Ureter (tissue), 1 donor: ENCODE measurements around the gene PDK1. TPM values are rescaled to one million over a fixed set of nuclear protein-coding genes. Genes with fewer than 3 reads are reported as not detected.
A peak's percentile ranks its signal among the peaks of the same experiment; 100 is the strongest.
"Not testable (repeated sequence)": the region's sequence is repeated elsewhere in the genome, so short reads cannot be mapped to it uniquely, and the experiment has no call there.

ENCODE experiments used
- DNase-seq: peaks from one replicate; pipeline ENCODE4 v3.0.0-alpha.2; 2020; ENCODE audit warnings: low spot score
- total RNA-seq: library from RNA; stranded (reverse); gene quantifications from one replicate; pipeline ENCODE4 v1.2.4, GENCODE V29; 2023
- donor health status: DM: yes; HTN: yes; CAD: no.

The PDK1 gene
- total RNA-seq, 1 donor from 2014 or later, result 31.4 TPM

DNA sequence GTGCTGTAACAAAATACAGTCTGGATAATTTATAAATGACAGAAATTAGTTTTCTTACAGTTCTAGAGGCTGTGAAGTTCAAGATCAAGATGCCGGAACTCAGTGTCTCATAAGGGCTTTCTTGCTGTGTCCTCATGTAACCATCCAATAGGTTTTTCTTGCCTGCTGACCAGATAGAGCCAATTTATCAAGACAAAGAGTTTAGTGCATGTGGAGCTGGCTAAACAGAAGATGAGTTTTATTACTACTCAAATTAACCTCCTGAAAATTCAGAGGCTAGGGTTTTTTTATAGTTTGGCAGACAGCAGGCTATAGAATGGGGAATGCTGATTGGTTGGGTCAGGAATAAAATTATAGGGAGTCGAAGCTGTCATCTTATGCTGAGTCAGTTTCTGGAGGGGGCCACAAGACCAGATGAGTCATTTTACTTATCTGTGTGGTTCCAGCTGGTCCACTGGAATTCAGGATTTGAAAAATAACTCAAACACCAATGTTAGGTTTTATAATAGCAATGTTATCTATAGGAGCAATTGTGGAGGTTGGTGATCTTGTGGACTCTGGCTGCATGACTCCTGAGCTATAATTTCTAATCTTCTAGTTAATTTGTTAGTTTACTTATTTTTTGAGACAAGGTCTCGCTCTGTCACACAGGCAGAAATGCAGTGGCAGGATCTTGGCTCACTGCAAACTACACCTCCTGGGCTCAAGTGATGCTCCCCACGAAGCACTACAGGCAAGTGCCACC lies 3.2 kb upstream of the PDK1 start:
- DNase-seq, result no peak

DNA sequence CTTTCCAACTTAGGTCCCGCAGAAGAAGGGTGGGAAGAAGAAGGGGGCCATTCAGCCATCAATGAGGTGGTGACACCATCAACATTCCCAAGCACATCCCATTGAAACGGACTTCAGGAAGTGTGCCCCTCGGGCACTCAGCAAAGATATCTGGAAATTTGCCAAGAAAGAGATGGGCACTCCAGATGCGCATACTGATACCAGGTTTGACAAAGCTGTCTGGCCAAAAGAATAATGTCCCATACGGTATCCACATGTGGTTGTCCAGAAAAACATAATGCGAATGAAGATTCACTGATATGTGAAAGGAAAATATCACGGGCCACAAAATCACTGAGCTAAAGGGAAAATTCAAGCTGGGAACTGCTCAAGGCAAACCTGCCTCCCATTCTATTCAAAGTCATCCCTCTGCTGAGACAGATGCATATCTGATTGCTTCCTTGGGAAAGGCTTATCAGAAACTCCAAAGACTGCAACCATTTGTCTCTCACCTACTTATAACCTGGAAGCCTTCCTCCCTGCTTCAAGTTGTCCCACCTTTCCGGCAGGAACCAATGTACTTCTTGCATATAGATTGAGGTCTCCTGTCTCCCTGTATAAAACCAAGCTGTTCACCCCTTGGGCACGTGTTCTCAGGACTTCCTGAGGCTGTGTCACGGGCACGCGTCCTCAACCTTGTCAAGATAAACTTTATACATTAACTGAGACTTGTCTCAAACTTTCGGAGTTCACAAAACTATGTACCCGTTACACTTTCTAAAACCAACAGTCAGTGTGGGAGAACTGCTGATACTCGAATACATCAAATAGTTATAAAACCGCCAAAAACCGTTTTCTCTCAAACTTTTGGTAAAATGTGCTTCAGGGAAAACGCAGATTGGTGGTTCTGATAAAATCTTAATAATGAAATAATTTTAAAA lies 1.3 kb upstream of the PDK1 start:
- no peak for DNase-seq

DNA sequence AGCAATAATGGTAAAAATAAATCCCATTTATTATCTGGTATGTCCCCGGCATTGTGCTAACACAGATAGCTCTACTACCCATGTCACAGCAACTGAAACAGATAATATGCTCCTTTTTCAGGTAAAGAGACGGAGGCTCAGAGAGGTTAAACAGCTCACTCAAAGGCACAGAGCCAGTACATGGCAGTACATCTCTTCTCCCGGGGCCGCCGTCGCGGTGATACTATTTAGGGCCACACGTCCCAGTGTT lies 693 bp upstream of the PDK1 start:
- no peak for DNase-seq

DNA sequence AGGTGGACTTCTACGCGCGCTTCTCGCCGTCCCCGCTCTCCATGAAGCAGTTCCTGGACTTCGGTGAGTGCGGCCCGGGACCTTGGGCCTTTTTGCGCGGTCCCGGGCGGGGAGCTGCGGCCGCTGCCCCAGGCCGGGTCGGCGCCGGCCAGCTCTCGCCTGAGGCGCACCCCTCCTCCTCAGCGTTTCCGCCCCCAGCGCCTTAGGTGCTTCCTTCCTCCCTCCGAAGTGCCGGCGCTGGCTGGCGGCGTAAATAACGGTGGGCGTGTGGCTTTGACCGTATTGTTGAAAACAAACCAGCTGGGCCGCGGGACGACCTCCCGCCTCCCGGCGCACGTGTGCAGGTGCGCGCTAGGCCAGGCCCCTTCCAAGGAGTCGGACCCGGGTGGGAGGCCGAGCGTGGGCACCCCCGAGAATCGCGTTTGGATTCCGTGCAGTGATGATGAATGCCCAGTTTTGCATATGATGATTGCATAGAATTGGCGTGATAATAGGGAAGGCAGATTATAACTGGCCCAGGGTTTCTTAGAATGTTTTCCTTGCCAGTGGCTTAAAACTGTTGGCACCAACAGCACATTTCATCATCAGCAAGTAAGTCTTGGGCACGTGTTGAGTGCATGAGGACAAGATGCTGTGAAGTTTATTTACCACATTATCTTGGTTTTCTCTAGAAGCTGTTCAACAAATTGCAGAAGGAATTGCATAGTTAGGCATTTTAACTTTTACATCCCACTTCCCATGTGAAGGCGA lies 569 bp downstream of the PDK1 start:
- DNase-seq, result peak; percentile 59

DNA sequence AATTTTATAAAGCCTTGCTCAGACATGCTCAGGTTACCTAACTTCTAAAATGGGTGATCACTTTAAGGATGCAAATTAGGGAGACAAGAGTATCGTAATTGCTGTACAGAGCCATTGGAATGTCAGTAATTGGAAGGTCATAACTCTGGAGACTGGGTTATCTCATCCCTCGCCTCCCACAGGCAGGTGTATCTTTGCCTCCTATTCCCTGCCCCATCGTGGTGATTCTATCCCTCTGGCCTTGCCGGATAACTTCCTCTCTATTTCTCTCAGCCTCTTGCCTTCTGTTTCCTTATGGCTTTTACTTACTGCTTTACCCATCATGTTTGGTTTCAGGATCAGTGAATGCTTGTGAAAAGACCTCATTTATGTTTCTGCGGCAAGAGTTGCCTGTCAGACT lies 2.5 kb downstream of the PDK1 start:
- DNase-seq, result no peak

DNA sequence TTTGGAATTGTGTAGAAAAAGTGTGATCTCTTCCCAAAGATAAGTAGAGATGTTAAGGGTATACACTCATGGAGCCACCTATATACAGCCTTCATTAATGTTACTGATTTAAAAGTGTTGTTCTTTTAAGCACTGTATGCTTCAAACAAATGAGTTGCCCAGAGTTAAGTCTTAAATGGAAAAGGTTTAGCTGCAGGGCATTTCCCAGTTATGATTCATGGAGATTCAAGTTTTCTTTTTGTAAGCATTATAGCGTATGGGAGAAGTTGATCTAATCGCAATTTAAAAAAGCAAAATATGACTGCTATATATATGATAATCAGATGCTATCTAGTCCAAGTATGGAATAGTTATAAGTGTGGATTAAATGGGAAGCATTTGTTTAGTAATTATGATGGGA lies 4.8 kb downstream of the PDK1 start:
- no peak for DNase-seq

DNA sequence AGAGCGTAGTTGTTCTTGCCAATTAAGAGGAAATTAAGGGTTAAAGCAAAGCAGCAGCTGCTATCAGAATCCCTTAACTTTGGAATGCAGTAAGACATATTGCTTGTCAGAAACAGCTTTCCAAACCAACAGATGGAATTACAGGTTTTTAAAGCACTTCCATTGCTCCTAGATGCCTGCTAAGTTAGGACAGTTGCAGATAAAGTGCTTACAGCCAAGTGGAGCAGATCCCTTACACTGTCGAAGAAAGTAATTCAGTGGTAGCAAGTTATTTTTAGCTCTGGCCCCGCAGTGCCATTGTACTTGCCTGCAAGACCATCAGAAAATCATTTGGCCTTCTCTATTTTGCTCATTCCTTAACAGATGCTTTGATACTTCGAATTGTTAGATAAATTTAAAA lies 5.4 kb downstream of the PDK1 start:
- no peak for DNase-seq

DNA sequence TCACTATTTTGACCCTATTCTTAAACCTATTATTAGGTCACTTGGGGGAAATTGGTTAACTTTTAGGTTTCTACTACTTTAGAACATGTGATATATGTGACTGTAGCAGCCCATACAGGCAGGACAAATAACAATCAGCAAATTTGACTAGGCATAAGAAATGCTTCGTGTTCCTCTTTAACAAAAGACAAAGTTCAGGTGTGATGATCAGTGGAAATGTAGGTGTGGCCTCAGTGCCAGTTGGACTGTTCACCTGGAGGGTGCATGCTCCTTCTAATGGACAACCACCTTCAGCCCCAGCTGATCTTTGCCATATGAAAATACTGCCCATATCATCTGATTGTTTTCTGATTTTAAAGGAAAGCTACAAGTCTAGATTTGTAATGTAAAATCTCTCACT lies 6.4 kb downstream of the PDK1 start:
- DNase-seq, result no peak

DNA sequence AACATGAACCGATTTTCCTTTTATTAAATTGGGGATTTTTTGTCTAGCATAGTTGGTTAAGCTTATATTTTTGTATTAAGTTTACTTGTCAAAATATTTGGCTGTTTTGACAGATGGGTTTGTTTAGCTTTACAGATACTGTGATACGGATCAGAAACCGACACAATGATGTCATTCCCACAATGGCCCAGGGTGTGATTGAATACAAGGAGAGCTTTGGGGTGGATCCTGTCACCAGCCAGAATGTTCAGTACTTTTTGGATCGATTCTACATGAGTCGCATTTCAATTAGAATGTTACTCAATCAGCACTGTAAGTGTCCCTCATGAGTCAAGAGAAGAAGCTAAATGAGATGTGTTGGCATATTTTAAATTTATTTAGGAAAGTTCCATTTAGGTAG lies 8.5 kb downstream of the PDK1 start:
- DNase-seq, result no peak

DNA sequence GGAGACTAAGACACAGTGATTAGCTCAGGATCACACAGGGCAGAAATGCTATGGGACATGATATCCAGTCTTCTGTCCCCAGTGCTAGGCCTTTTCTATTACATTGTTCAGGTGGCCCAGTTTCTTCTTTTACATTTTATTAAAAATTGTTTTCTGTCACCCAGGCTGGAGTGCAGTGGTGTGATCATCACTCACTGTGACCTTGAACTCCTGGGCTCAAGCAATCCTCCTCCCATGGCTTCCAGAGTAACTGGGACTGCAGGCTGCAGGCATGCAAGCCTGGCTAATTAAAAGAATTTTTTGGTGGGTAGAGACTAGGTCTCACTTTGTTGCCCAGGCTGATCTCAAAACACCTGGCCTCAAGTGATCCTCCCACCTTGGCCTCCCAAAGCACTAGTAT lies 15.4 kb downstream of the PDK1 start:
- DNase-seq, result no peak

DNA sequence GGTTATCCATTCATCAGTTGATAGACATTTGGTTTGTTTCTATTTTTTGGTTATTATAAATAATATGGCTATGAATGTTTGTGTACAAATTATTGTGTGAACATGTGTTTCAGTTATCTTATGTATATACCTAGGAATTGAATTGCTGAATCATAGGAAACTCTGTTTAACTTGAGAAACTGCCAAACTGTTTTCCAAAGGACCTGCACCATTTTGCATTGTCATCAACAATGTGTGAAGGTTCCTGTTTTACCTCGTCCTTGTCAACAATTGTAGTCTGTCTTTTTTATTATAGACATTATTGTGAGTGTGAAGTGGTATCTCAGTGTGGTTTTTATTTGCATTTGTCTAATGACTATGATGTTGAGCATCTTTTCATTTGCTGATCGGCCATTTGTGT lies 17.1 kb downstream of the PDK1 start:
- no peak for DNase-seq

DNA sequence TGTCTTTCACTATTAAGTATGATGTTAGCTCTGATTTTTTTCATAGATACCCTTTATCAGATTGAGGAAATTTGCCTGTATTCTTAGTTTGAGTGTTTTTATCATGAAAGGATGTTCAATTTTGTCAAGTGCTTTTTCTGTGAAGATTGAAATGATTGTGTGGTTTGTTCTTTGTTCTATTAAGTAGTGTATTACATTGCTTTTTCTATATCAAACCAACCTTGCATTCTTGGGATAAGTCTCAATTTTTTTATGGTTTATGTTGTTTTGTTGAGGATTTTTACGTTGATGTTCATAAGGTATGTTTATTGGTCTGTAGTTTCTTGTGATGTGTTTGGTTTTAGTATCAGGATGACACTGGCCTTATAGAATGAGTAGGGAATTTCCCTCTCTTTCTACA lies 19.1 kb downstream of the PDK1 start:
- no peak for DNase-seq

DNA sequence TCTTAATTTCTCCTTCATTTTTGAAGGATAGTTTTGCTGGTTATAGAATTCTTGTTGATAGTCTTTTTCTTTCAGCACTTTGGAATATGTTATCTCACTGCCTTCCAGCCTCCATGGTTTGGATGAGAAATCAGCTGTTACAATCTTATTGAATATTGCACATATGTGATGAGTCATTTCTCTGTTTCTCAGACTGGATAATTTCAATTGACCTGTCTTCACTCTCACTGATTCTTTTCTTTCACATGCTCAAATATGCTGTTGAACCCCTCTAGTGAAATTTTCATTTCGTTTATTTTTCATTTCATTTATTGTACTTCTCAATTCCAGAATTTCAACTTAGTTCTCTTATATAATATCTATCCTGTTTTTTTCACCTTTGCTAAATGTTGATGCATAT lies 22.2 kb downstream of the PDK1 start:
- no peak for DNase-seq

DNA sequence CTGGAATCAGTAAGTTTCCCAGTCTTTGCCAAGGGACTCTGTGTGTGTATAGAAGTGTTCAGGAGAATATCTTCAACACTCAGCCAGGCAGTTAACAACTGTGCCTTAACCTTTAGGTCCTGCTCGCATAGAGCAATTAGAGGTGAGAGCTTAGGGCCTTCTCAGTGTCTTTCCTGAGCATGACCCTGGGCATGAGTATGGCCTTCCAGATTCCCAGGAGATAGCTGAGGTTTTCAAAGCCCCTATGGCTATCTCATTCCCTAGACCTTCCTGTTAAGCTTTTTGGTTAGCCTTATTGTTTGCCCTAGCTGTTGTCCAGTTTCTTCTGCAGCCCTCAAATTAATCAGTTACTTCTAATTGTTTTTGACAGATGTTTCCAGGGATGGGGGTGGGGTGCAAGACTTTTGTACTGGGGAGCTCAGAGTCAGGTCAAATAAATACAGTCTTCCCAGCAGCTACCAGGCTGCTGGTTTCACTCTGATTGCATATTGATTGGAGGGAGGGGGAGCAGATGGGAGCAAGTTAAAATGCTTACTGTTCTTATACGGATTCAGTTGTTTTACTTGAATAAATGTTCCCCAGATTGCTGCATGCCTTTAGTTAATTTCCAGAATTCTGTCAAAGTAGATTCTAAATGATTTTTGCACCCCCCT lies 23.1 kb downstream of the PDK1 start:
- DNase-seq, result no peak

DNA sequence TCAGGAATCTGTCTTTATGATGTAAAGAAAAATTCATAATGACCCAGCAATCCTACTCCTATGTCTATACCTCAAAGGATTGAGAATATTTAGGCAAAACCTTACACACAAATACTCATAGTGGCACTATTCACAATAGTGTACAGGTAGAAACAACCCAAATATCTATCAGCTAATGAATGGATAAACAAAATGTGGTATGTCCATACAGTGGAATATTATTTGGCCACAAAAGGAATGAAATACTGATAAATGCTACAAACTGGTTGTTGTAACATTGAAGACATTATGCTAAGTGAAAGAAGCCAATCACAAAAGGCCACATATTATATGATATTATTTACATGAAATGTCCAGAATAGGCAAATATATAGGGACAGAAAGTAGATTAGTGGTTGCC lies 24.7 kb downstream of the PDK1 start:
- no peak for DNase-seq

DNA sequence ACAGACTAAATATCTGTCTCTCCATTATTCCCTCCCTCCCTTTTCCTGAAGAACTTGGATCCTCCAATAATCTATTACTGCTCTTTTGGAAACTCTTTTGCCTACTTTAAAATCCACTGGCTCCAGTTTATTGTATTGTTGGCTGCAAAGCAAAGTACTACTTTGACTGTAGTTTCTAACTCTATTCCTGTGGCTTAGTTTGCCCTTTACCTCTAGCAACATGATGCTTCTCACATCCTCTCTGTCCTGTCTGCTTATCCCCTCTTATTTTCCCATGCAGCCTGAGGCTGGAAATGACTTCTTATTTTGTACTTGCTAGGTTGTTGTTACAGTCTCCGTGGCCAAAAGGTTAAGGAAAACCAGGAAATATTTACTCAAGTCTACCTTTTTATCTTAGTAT lies 26.8 kb downstream of the PDK1 start:
- no peak for DNase-seq

DNA sequence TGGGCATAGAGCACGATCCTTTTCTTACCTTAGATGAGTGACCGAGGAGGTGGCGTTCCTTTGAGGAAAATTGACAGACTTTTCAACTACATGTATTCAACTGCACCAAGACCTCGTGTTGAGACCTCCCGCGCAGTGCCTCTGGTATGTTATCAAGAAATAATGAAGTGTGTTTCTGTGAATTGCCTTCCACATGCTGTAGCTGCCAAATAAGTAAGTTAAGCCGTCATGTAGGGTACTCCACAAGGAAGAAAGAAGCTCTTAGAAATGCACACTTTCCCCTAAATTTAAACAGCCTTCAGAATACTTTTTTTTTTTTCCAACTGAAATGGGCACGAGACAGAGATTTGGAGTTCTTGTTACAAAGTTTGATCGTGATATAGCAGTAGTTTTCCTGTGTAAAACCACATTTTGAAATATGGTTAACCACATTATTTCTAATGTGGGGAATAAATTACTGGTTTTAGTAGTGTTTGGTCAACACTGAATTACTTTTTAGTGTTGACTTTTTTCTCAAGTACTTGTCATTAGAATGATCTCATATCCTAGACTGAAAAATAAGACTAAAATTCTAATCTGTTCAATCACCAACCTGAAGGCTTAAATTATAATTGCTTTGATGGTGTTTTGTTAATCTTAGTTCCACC lies 30.5 kb downstream of the PDK1 start:
- no peak for DNase-seq

DNA sequence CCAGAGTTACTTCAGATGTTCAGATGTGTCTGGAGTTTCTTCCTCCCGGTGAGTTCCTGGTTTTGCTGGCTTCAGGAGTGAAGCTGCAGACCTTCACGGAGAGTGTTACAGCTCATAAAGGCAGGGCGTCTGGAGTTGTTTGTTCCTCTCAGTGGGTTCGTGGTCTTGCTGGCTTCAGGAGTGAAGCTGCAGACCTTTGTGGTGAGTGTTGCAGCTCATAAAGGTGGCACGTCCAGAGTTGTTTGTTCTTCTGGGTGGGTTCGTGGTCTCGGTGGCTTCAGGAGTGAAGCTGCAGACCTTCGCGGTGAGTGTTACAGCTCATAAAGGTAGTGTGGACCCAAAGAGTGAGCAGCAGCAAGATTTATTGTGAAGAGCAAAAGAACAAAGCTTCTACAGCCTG lies 31.3 kb downstream of the PDK1 start:
- not testable (repeated sequence) for DNase-seq

DNA sequence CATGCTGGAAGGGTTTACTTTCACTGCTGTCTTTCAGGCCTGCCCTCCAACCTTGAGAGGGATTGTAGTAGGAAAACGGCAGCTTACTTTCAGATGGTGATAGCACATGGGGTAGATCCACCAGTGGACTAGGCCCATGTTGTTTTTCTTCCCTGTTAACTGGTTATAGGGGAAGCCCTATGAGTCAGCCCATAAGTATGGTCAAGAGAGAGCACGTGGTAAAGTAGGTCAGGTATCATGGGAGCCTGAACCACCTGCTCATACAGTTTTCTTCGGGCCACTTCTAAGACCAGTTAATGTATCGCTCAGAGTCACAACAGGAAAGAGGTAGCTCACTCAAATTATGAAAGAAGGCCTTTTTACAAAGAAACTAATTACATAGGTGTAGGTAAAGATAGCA lies 33.0 kb downstream of the PDK1 start:
- DNase-seq, result no peak

DNA sequence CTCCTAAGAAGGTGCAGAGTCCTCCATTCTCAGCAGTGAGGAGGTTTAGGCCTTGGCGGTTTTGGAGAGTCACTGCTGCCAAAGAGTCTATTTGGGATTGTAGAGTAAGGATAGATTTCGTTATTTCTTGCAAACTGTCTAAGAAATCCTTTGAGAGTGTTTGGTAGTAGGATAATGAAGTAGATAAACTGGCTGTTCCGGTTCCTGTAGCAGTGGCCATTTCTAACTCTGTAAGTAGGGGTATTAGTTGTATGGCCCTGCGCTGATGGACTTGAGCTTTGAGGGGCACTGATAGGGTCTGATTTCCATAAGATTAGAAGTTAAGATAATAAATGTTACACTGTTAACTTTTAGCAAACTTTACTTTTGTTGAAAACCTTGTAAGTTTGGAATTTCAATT lies 35.5 kb downstream of the PDK1 start:
- DNase-seq, result not testable (repeated sequence)

DNA sequence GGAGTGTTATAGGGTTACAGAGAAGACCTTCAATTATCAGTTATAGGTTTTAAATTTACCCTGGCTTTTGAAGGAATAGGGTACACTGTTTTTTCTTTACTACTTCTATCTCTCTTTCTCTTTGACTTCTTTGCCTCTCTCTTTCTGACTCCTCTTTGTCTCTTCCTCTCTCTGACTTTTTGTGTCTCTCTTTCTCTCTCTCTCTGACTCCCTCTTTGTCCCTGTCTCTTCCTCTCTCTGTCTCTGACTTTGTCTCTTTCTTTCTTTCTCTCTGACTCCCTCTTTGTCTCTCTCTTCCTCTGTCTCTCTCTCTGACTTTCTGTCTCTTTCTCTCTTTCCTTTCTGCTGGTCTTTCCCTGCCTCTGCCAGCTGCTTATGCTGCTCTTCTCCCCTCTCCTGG lies 36.3 kb downstream of the PDK1 start:
- not testable (repeated sequence) for DNase-seq

DNA sequence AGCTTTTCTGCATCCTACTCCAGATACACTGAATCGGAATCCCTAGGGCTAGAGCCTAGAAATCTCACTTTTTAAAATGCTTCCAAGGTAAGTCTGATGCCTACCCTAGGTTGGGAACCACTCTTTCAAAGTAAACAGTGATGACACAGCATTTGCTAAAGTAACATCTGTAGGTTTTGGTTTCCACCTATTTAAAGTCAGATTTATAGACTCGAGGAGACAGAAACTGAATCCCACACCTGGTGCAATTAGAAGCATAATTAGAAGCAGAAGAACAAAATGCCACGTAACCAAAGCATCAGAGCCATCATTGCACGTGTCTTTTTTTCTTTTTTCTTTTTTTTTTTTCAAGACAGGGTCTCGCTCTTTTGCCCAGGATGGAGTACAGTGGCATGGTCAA lies 40.9 kb downstream of the PDK1 start:
- no peak for DNase-seq
